Esophagus (tissue), 2 donors: ENCODE data around the gene SLC22A23. TPM values are rescaled to one million over a fixed set of nuclear protein-coding genes. Genes with fewer than 3 reads are reported as not detected.
"Not testable (repeated sequence)": the region's sequence is repeated elsewhere in the genome, so short reads cannot be mapped to it uniquely, and the experiment has no call there.

Experiments used
- H3K27ac ChIP-seq, 2 donors: one replicate each; pipeline ENCODE4 v1.5.1; 2013; ENCODE audit warnings: low read depth in 2 of 2, mild to moderate bottlenecking in 2 of 2, inconsistent platforms in 1 of 2, low read length in 1 of 2, moderate library complexity in 1 of 2
- H3K27me3 ChIP-seq, 2 donors: one replicate each; pipeline ENCODE4 v1.6.1; 2013; ENCODE audit warnings: low read length in 2 of 2, control low read depth in 1 of 2, mild to moderate bottlenecking in 1 of 2; ENCODE audit not compliant: insufficient read depth in 2 of 2, control insufficient read depth in 1 of 2
- H3K36me3 ChIP-seq, 2 donors: one replicate each; pipeline ENCODE4 v1.6.1; 2013; ENCODE audit warnings: low read length in 1 of 2; ENCODE audit not compliant: control insufficient read depth in 2 of 2, insufficient read depth in 2 of 2
- H3K4me1 ChIP-seq, 2 donors: one replicate each; pipeline ENCODE4 v1.6.1; 2013; ENCODE audit warnings: low read length in 1 of 2; ENCODE audit not compliant: control insufficient read depth in 2 of 2, insufficient read depth in 2 of 2
- H3K4me3 ChIP-seq, 2 donors: one replicate each; pipeline ENCODE4 v1.5.1; 2013; ENCODE audit warnings: low read length in 2 of 2, mild to moderate bottlenecking in 2 of 2, low read depth in 1 of 2, moderate library complexity in 1 of 2
- H3K9me3 ChIP-seq, 2 donors: one replicate each; pipeline ENCODE4 v1.6.1; 2013; ENCODE audit warnings: mild to moderate bottlenecking in 2 of 2, low read depth in 1 of 2, low read length in 1 of 2, moderate library complexity in 1 of 2; ENCODE audit not compliant: control insufficient read depth in 2 of 2, insufficient read depth in 1 of 2
- WGBS, 2 donors: extraction: QIAGEN DNeasy Blood & Tissue Kit; methylation state at CpG; one replicate each; pipeline ENCODE4 v1.1.7; 2013; 5-methylcytosine and 5-hydroxymethylcytosine counted together
- polyA plus RNA-seq, 2 donors: library from polyadenylated mRNA; stranded (reverse); fragments of 200-250 nt; gene quantifications; one replicate each; pipeline ENCODE4 v1.2.3, GENCODE V29; 2013
- donor health status: healthy with polysubstance abuse.
- donor health status: Bipolar disorder and iron deficiency.

Gene SLC22A23
- polyA plus RNA-seq, 2 donors = 12.5 to 15.4 TPM

DNA sequence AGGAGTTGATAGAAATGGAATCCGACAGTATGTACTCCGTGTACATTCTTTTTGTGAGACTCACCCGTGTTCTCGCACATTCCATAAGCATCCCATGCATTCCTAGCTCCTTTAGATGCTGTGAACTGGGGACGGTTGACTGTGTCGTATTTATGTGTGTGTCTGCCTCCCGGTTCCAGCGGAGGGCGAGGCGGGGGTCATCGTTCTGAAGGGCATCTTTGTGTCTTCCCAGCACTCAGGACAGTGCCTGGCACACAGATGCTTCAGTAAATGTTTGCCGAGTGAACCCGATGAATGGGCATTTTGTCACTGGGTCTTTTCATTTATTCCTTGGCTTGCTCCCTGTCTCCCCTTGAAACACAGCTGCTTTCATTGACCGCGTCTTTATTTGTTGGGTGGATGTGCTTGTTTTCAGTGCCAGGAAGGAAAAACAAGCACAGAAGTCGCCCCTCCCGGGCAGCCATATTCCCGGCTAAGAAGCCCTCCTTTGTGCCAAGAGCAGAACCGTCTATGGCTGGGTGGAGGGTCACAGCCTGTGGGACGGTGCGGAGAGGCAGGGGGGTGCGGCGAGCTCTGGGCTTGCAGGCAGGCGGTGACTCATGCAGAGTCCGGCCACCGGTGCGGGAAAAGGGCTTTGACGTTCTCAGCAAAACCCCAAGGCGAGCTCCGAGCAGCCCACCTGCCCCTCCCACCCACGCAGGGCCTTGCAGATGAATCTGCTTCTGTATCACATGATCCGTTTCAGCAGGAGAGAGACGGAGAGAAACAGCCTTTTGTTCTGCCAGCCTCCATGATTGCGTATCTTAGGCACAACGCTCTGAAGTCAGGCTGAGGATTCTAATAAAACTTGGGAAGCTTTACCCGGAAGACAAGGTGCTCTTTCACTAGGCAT, 209.3 kb downstream of the SLC22A23 start:
- 39 to 40% methylated on average over 36 of the region's 36 CpGs for WGBS, 2 donors
- peak overlapping the region; percentile 13 to 17 for H3K4me3 ChIP-seq
- H3K4me1 ChIP-seq = peaks cover 0 to 2% of the 10 kb centered on the region in 2 donors
- H3K27me3 ChIP-seq = no peaks in the 10 kb centered on the region
- no peaks in the 10 kb centered on the region for H3K9me3 ChIP-seq
- no peaks in the 10 kb centered on the region for H3K36me3 ChIP-seq
- H3K27ac ChIP-seq = no peak overlapping the region

DNA sequence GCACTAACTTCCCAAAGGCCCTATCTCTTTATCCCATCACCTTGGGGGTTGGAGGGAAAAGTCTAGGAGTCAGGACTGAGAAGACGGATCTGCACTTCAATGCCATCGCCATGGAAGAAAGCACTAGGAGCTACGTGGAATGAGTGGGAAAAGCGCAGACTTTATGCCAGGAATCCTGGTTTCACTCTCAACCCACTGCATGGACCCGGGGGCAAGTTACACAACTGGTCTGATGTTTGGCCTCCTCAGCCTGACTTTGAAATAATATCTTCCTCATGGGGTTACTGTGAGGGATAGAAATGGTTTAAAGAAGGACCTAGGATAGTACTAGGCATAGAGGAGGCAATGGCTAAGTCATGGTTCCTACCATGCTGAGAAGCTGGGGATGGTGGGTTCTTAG, 211.6 kb downstream of the SLC22A23 start:
- Histone ChIP-seq H3K4me3 (no peak overlapping the region), H3K4me1 (peaks cover 0 to 2% of the 10 kb centered on the region in 2 donors), H3K36me3 (no peaks in the 10 kb centered on the region), H3K27me3 (no peaks in the 10 kb centered on the region), H3K27ac (no peak overlapping the region), H3K9me3 (no peaks in the 10 kb centered on the region)
- 93 to 95% methylated on average over 5 of the region's 5 CpGs for WGBS, 2 donors

DNA sequence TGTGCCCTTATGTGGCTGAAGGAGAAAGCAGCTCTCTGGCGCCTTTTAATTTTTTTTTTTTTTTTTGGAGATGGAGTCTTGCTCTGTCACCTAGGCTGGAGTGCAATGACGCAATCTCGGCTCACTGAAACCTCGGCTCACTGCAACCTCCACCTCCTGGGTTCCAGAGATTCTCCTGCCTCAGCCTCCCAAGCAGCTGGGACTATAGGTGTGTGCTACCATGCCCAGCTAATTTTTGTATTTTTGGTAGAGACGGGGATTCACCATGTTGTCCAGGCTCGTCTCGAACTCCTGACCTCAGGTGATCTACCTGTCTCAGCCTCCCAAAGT, 212.1 kb downstream of the SLC22A23 start:
- H3K36me3 ChIP-seq, H3K4me1 ChIP-seq, H3K9me3 ChIP-seq, H3K27me3 ChIP-seq, H3K4me3 ChIP-seq, H3K27ac ChIP-seq: not testable (repeated sequence)
- 97% methylated on average over 7 of the region's 7 CpGs for WGBS, 2 donors

DNA sequence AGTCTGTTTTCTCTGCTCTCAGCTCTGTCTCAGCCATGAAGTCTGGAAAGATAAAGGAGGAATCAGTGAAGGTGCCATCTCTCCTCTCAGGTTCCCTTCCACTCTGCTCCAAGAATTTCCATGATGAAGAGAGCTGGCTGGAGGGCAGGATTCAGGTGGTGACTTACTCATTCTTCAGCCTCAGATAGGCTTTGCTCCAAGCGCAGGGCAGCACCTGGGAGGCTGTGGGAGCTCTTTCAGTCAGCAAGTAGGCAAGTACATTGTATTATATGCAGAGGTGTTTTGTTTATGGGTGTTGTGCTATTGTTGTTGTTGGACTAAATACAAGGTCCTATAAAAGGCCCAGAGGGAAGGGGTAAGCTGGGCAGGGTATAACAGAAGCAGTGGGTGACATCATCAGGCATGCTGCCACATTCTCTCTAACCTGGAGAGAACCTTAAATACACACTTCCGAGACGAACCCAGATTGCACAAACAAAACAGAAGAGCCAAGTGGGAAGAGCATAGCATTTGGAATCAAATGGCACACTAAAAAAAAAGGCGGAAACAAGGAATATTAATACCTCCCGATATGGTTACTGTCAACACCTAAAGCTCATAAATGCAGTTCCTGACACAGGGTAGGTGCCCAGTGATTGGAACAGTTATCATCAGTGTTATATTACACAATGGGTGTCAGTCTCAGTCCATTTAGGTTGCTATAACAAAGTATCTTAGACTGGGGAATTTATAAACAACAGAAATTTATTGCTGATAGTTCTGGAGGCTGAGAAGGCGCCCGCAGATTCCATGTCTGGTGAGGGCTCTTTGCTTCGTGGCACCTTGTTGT, 212.6 kb downstream of the SLC22A23 start:
- WGBS, 2 donors = 81 to 83% methylated on average over 8 of the region's 8 CpGs
- H3K4me3 ChIP-seq = no peak overlapping the region

DNA sequence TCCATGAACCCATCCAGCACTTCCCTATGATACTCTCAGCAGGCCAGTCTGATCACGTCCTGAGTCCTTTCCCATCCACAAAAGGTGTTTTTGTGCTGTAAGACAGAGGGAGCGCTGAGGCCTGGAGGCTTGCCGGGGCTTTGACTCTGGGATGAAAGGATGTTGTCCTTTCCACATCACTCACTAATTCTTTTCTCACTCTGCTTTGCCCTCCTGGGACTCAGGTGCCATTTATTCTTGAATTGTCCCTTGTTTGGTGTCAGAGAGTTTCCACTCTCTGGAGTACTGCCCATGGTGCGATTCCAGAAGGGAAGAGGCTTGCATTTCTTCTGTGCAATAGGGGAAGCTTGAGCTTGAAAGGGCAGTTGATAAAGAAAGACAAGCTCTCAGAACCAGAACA, 214.1 kb downstream of the SLC22A23 start:
- H3K36me3 ChIP-seq = no peaks in the 10 kb centered on the region
- H3K4me1 ChIP-seq = no peaks in the 10 kb centered on the region
- no peak overlapping the region for H3K4me3 ChIP-seq
- H3K9me3 ChIP-seq = no peaks in the 10 kb centered on the region
- no peaks in the 10 kb centered on the region for H3K27me3 ChIP-seq
- no peak overlapping the region for H3K27ac ChIP-seq
- 70 to 84% methylated on average over 4 of the region's 4 CpGs for WGBS, 2 donors

More for the DNA sequence above, 212.6 kb downstream of the SLC22A23 start:
- Histone ChIP-seq H3K4me1 (peaks cover 0 to 2% of the 10 kb centered on the region in 2 donors), H3K9me3 (no peaks in the 10 kb centered on the region), H3K27me3 (no peaks in the 10 kb centered on the region), H3K36me3 (no peaks in the 10 kb centered on the region), H3K27ac (no peak overlapping the region)

DNA sequence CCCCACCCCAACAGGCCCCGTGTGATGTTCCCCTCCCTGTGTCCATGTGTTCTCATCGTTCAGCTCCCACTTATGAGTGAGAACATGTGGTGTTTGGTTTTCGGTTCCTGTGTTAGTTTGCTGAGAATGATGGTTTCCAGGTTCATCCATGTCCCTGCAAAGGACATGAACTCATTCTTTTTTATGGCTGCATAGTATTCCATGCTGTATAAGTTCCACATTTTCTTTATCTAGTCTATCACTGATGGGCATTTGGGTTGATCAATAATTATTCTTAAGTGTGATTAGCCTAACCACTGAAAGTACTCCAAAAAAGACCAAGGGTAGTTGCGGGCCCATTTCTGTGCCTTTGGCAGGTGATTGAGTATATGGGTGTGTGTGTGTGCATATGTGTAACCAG, 215.1 kb downstream of the SLC22A23 start:
- not testable (repeated sequence) for H3K4me3 ChIP-seq, H3K27me3 ChIP-seq, H3K4me1 ChIP-seq, H3K27ac ChIP-seq, H3K36me3 ChIP-seq, H3K9me3 ChIP-seq
- 90 to 96% methylated on average over 4 of the region's 4 CpGs for WGBS, 2 donors

DNA sequence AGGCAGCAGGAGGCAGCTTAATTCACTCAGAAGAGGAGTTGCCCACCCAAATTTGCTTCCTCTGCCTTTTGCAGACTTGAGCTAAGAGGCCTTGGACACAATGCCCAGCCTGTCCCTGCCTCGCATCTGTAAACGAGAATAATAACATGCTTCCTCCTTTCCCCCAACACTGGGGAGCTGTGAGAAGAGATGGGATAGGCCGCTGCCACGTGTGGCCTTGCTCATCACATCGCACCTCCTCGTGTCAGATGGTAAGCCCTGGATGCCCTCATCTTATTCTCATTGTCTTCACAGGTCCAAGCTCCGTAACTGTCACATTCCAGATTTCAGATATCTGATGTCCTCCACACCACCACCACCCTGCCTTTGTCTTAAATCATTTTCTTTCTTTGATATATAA, 216.3 kb downstream of the SLC22A23 start:
- no peaks in the 10 kb centered on the region for H3K36me3 ChIP-seq
- H3K4me1 ChIP-seq = no peaks in the 10 kb centered on the region
- no peaks in the 10 kb centered on the region for H3K27me3 ChIP-seq
- WGBS, 2 donors = 77 to 82% methylated on average over 7 of the region's 7 CpGs
- no peak overlapping the region for H3K27ac ChIP-seq
- H3K9me3 ChIP-seq = no peaks in the 10 kb centered on the region
- no peak overlapping the region for H3K4me3 ChIP-seq

DNA sequence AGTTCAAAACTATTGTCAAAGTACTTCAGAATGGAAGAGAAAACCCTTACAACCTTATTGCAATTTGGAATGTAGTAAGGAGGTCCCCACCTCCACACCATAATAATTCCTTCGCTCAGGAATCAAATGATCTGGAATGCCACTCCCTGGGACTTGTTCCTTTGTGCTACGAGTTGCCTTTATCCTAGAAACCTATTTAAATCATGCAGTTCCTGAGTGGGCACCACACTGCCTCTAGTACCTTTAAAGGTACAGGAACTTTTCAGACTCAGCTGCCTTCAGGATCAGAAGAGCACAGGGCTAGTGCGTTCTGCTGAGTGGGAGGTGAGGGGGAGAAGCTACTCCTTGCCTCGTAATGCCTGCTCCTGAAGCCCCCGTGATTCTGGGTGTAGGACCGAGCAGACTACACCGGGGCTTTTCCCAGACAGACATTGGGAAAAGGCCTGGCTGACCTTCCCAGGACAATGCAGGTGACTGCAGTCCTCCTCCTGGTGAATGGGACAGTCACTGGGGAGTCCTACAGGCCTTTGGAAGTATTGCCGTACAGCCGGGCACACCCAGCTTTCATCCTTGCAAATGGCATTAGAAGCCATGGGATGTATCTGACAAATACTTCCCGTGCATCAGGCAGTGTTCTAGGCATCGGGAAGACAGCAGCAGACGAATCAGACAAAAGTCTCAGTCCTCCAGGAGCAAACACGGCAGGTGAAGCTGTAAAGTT, 217.6 kb downstream of the SLC22A23 start:
- Histone ChIP-seq H3K4me3 (no peak overlapping the region), H3K9me3 (no peaks in the 10 kb centered on the region), H3K27ac (no peak overlapping the region), H3K4me1 (no peaks in the 10 kb centered on the region), H3K27me3 (peaks cover 0 to 2% of the 10 kb centered on the region in 2 donors), H3K36me3 (no peaks in the 10 kb centered on the region)
- 81 to 83% methylated on average over 13 of the region's 13 CpGs for WGBS, 2 donors

DNA sequence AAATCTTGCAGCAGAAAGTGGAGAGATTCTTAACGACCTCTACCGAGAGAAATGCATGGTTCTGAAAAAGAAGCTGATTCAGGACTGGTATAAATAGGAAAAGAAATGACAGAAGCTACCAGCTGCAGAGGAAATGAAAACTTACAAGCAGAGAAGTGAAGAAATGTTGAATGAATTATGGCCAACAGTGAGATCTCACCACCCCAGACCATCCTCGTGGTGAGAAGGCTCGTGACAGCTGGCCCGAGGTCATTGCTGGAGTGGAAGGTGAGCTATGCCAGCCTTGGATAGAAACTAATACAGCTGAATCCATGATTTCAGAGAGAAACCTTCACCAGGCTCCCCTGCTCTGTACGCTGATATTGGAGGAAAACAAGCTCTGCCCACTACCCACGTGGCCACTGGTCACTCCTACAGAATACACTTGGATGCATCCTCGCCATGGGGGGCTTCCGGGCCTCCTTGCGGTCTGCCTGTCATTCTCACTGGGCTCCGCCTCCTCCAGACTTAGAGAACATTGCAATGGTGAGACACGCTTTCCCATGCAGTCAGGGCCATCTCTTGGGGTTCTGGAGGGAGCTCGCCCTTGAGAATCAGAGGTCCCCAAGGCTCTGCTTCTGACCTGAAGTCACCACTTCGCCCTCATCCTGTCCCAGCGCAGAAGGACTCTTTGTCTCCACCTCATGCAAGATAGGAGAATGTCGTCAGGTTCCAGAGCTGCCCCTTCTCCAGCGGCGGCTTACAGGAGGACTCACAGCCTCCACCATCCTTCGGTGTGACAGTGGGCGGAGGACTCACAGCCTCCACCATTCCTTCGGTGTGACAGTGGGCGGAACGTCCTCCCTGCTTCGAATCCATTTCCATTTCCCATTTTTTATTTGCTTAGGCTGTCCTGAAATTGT, 218.8 kb downstream of the SLC22A23 start:
- no peaks in the 10 kb centered on the region for H3K4me1 ChIP-seq
- H3K27me3 ChIP-seq = peaks cover 0 to 2% of the 10 kb centered on the region in 2 donors
- no peak overlapping the region for H3K4me3 ChIP-seq
- H3K9me3 ChIP-seq = no peaks in the 10 kb centered on the region
- WGBS, 2 donors = 83 to 84% methylated on average over 24 of the region's 24 CpGs
- no peaks in the 10 kb centered on the region for H3K36me3 ChIP-seq
- no peak overlapping the region for H3K27ac ChIP-seq
